Measurements from ENCODE around the gene TDRD6.
"Not testable (repeated sequence)": the region's sequence is repeated elsewhere in the genome, so short reads cannot be mapped to it uniquely, and the experiment has no call there.

Gene TDRD6

GRCh38 chr6:46687619-46688097 lies at the start of gene TDRD6:
TSS of gene TDRD6 (plus strand) at chr6:46687885. CDS start at chr6:46688129, 244 bp downstream.
- no peak for DNase-seq

GRCh38 chr6:46637933-46638332 lies 49.8 kb upstream of the TDRD6 start:
- no peak for DNase-seq

- DNase-seq = no peak
These were observed 49.0 kb upstream of the TDRD6 start for GRCh38 chr6:46638650-46639049.

- DNase-seq = no peak
These were observed 44.5 kb upstream of the TDRD6 start for GRCh38 chr6:46642928-46643751.

GRCh38 chr6:46645265-46645664 lies 42.4 kb upstream of the TDRD6 start:
- DNase-seq = no peak

- DNase-seq = not testable (repeated sequence)
These were observed 39.6 kb upstream of the TDRD6 start for GRCh38 chr6:46648108-46648507.

GRCh38 chr6:46648869-46649492 lies 38.7 kb upstream of the TDRD6 start:
- no peak for DNase-seq

- no peak for DNase-seq
These were observed 36.7 kb upstream of the TDRD6 start for GRCh38 chr6:46651006-46651405.

GRCh38 chr6:46651816-46652215 lies 35.9 kb upstream of the TDRD6 start:
- no peak for DNase-seq

- no peak for DNase-seq
These were observed 35.5 kb upstream of the TDRD6 start for GRCh38 chr6:46652232-46652602.

- DNase-seq = peak; percentile 89 to 91
These were observed 34.9 kb upstream of the TDRD6 start, which contains the start of the genes CYP39A1 and SLC25A27 for GRCh38 chr6:46652603-46653438. TSS of gene CYP39A1 (minus strand) at chr6:46652818. CDS start at chr6:46652582, 236 bp downstream. TSS of gene SLC25A27 (plus strand) at chr6:46652975. CDS start at chr6:46653193, 218 bp downstream.

- no peak for DNase-seq
These were observed 34.1 kb upstream of the TDRD6 start for GRCh38 chr6:46653439-46654195.

GRCh38 chr6:46655803-46656202 lies 31.9 kb upstream of the TDRD6 start:
- no peak for DNase-seq

- no peak for DNase-seq
These were observed 30.0 kb upstream of the TDRD6 start for GRCh38 chr6:46657642-46658041.

- no peak for DNase-seq
These were observed 26.2 kb upstream of the TDRD6 start for GRCh38 chr6:46661483-46661882.

GRCh38 chr6:46667377-46667776 lies 20.3 kb upstream of the TDRD6 start:
- DNase-seq = no peak

- DNase-seq = no peak
These were observed 13.3 kb upstream of the TDRD6 start for GRCh38 chr6:46674410-46674809.

GRCh38 chr6:46676604-46677313 lies 10.9 kb upstream of the TDRD6 start:
- DNase-seq = no peak

- no peak for DNase-seq
These were observed 10.4 kb upstream of the TDRD6 start for GRCh38 chr6:46677314-46677654.

GRCh38 chr6:46684771-46685170 lies 2.9 kb upstream of the TDRD6 start:
- no peak for DNase-seq

GRCh38 chr6:46688117-46688965 lies 656 bp downstream of the TDRD6 start:
- no peak for DNase-seq

Measured in hippocampal formation (tissue), 2 donors.